GM19328 (cell line): Measurements from ENCODE around the gene GNPAT.

Experiments
- ATAC-seq: cut with Tn5 transposase; IDR thresholded peaks from one replicate; pipeline ENCODE4 v1.9.1; 2021; ENCODE audit warnings: mild to moderate bottlenecking, moderate library complexity; ENCODE audit not compliant: unreplicated experiment

The GNPAT gene

DNA sequence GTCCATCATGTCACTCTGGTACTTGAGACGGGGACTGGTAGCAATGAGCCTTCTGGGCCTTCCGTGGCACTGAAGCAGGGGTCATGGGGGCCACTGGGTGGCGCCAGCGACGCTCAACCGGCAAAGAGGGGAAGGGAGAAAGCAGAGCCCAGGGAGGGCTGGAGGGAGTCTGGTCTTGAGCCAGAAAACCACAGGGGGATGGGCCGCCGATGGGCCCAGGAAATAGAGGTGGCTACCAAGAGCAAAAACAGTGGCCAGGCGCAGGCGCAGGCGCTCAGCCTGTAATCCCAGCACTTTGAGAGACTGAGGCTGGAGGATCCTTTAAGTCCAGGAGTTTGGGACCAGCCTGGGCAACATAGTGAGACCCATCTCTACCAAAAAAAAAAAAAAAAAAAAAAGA, 74.9 kb downstream of the GNPAT start:
- ATAC-seq = no peak

DNA sequence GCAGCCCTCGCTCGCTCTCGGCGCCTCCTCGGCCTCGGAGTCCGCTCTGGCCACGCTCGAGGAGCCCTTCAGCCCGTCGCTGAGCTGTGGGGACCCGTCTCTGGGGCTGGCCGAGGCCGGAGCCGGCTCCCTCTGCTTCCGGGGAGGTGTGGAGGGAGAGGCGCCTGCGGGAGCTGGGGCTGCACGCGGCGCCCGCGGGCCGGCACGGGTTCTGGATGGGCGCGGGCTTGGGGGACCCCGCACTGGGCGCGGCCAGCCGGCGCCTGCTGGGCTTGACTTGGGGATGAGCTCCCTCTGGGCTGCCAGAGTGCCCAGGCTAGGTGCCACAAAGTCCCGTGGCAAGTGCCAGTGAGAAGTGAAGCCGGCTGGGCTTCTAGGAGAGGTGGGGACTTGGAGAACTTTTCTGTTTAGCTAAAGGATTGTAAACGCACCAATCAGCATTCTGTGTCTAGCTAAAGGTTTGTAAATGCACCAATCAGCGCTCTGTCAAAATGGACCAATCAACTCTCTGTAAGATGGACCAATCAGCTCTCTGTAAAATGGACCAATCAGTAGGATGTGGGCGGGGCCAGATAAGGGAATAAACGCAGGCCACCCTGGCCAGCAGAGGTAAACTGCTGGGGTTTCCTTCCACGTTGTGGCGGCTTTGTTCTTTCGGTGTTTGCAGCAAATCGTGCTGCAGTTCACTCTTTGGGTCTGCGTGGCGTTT, 76.4 kb downstream of the GNPAT start:
- no peak for ATAC-seq

DNA sequence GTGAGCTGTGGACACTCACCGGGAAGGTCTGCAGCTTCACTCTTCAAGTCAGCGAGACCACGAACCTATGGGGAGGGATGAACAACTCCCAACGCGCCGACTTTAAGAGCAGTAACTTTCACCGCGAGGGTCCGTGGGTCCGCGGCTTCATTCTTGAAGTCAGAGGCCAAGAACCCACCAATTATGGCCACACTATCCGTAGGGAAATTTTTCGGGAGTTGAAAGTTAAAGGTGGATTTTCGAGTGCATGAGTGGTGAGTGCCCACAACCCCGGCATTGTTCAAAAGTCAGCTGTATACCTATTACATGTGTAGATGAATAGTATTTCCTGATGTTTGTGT, 77.0 kb downstream of the GNPAT start:
- no peak for ATAC-seq

DNA sequence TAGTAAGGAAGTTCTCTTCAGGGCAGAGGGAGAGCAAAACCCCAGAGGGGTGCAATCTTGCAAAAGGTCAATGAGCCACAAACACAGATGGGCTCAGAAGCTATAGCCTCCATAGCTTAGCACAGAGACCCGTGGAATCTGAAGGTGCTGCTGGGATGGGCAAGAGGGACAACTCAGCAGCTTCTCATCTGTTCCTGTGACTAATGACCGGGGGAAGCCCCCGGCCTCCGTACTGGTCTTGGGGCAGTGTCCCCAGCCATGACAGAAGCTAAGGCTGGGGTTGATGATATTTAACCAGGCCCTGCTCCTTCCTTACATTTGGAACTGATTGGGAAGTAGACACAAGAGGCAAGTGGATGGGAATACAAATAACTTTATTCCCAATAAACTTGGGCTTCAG, 77.6 kb downstream of the GNPAT start:
- no peak for ATAC-seq

DNA sequence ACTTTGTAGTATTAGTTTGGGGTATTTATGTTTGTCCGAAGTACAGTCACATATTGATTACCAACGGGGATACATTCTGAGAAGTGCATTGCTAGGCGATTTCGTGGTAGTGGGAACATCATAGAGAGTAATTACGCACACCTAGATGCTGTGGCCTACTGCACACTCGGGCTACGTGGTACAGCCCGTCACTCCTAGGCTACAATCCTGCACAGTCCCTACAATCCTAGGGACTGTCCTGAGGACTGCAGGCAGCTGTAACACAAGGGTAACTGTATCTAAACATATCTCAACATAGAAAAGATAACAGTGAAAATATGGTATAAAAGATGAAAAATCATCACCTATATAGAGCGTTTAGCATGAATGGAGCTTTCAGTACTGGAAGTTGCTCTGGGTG, 78.1 kb downstream of the GNPAT start:
- ATAC-seq = no peak

DNA sequence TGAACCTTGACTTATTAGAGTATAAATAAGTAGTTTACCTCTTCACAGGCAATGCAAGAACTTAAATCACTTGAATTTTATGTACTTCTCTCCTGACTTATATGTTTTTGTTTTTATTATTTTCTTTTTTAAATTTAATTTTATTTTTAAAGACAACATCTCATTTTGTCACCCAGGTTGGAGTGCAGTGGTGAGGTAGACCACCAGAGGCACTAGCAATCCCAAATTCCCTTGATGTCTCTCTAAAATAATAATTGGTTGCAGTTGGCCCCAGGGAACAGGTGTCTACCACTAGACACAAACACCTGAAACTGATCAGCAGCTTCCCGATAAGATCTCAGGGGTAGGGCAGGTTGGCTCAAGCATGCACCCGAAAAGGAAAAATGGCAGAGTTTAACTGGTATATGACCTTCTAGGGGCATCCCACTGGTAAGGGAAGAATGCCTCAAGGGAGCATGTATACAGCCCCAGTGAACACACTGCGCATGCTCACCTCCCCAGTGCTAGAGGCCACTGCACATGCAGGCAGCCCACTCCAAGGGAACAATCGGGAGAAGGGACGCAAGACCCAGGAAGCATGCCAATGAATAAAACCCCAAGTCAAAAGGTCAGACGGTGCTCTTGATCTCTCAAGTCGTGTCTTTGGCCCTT, 82.0 kb downstream of the GNPAT start:
- no peak for ATAC-seq

DNA sequence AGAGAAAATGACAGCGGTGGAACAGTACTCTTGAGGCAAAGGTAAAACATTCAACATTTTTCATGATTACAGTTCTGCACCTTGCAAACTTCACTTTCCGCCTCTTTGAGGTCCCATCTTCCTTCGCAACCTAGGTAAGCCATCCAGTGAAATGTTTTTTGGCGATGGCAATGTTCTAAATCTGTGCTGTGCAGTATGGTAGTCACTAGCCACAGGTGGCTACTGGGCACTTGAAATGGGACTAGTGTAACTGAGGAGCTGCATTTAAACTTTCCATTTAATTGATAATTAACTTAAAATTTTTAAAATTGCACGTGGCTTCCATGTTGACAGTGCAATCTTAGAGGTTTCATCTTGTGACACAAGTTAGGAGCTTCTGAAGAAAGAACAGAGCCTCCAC, 83.6 kb downstream of the GNPAT start:
- no peak for ATAC-seq

DNA sequence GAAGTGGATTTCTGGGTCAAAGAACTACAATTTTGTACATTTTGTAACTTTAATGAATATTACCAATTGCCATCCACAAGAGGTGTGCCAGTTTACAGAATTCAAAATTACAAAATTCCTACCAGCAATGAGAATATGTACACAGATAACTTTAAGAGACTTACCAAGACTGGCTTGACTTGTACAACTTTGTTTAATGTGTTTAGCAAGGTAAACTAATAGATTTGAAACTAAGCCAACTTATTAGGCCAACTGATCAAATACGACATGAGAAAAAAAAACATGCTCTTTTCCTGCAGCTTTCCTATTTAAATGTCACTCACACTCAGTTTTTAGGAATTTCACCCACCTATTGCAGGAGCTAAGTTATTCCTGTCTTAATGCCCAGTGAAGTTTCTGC, 85.2 kb downstream of the GNPAT start:
- no peak for ATAC-seq
